HepG2 (cell line): ENCODE data around the gene SIAH2. TPM values are rescaled to one million over a fixed set of nuclear protein-coding genes. Genes with fewer than 3 reads are reported as not detected.

ENCODE experiments used
- AGO2 ChIP-seq: fragments of 200-400 bp; formaldehyde crosslinking; optimal IDR thresholded peaks from 2 replicates; pipeline ENCODE3; 2017; ENCODE audit warnings: mild to moderate bottlenecking, low read depth, low read length, moderate library complexity
- ATF2 ChIP-seq: sonication (generic); formaldehyde crosslinking; IDR thresholded peaks from 2 replicates; pipeline ENCODE4 v1.4.0; 2020; ENCODE audit warnings: missing genetic modification reagents
- ELF4 ChIP-seq: sonication (generic); formaldehyde crosslinking; IDR thresholded peaks from 2 replicates; pipeline ENCODE4 v1.5.0; 2020; ENCODE audit warnings: missing genetic modification reagents, mild to moderate bottlenecking, moderate library complexity, borderline replicate concordance
- HES4 ChIP-seq: sonication (generic); formaldehyde crosslinking; IDR thresholded peaks from 2 replicates; pipeline ENCODE4 v1.9.0; 2021; ENCODE audit warnings: mild to moderate bottlenecking, missing genetic modification reagents, borderline replicate concordance
- HNRNPL ChIP-seq: fragments of 200-400 bp; formaldehyde crosslinking; IDR thresholded peaks from 2 replicates; pipeline ENCODE4 v1.6.1; 2017; ENCODE audit warnings: mild to moderate bottlenecking, low read depth, low read length
- KMT2A ChIP-seq: sonication (generic); formaldehyde crosslinking; IDR thresholded peaks from 2 replicates; pipeline ENCODE4 v1.4.0; 2020; ENCODE audit warnings: missing genetic modification reagents
- MAX ChIP-seq: IDR thresholded peaks from 2 replicates; pipeline ENCODE4 v1.6.1; 2012; ENCODE audit warnings: inconsistent platforms
- NFKB2 ChIP-seq: sonication (generic); formaldehyde crosslinking; IDR thresholded peaks from 2 replicates; pipeline ENCODE4 v1.4.0; 2020; ENCODE audit warnings: missing genetic modification reagents, borderline replicate concordance
- NR2F2 ChIP-seq: IDR thresholded peaks from 2 replicates; pipeline ENCODE4 v1.6.1; 2012; ENCODE audit warnings: low read depth, inconsistent platforms, borderline replicate concordance
- POLR2A ChIP-seq, 2 experiments: IDR thresholded peaks; 2 replicates each; pipeline ENCODE4 v1.6.1; 2011; ENCODE audit warnings: low read depth in 2 of 2, low read length in 2 of 2, mild to moderate bottlenecking in 1 of 2, moderate library complexity in 1 of 2; ENCODE audit not compliant: insufficient read depth in 1 of 2
- RBFOX2 ChIP-seq: fragments of 200-400 bp; formaldehyde crosslinking; IDR thresholded peaks from 2 replicates; pipeline ENCODE4 v1.6.1; 2017; ENCODE audit warnings: low read depth, mild to moderate bottlenecking, low read length
- SIN3A ChIP-seq: IDR thresholded peaks from 2 replicates; pipeline ENCODE4 v1.6.1; 2011; ENCODE audit warnings: low read depth, mild to moderate bottlenecking, control low read depth, low read length, borderline replicate concordance
- TAF1 ChIP-seq: sonication (generic); formaldehyde crosslinking; IDR thresholded peaks from 2 replicates; pipeline ENCODE4 v1.4.0; 2020; ENCODE audit warnings: missing genetic modification reagents
- TCF12 ChIP-seq, 2 experiments: fragments of 450-650 bp in 1 of 2; sonication (generic) in 1 of 2; formaldehyde crosslinking in 1 of 2; IDR thresholded peaks; 2 replicates each; pipeline versions ENCODE4 v1.6.1 to v1.8.0; 2017 to 2022; ENCODE audit warnings: antibody characterized with exemption in 1 of 2, mild to moderate bottlenecking in 1 of 2, missing genetic modification reagents in 1 of 2, moderate library complexity in 1 of 2
- ZFY ChIP-seq: sonication (generic); formaldehyde crosslinking; IDR thresholded peaks from 2 replicates; pipeline ENCODE4 v1.4.0; 2020; ENCODE audit warnings: missing genetic modification reagents
- ZNF256 ChIP-seq: sonication (generic); formaldehyde crosslinking; conservative IDR thresholded peaks from 2 replicates; pipeline ENCODE4 v1.4.0; 2020; ENCODE audit warnings: missing genetic modification reagents
- ZNF329 ChIP-seq: sonication (generic); formaldehyde crosslinking; IDR thresholded peaks from 2 replicates; pipeline ENCODE4 v1.9.0; 2021; ENCODE audit warnings: low read depth, mild to moderate bottlenecking, missing genetic modification reagents
- ZNF33A ChIP-seq: sonication (generic); formaldehyde crosslinking; IDR thresholded peaks from 2 replicates; pipeline ENCODE4 v1.5.1; 2020; ENCODE audit warnings: missing genetic modification reagents, mild to moderate bottlenecking, moderate library complexity, borderline replicate concordance
- ZNF430 ChIP-seq: sonication (generic); formaldehyde crosslinking; IDR thresholded peaks from 2 replicates; pipeline ENCODE4 v1.9.0; 2021; ENCODE audit warnings: mild to moderate bottlenecking, missing genetic modification reagents
- ZNF501 ChIP-seq: sonication (generic); formaldehyde crosslinking; IDR thresholded peaks from 2 replicates; pipeline ENCODE4 v1.5.1; 2020; ENCODE audit warnings: mild to moderate bottlenecking, moderate library complexity, missing genetic modification reagents
- ZNF672 ChIP-seq: sonication (generic); formaldehyde crosslinking; IDR thresholded peaks from 2 replicates; pipeline ENCODE4 v1.8.1; 2022; ENCODE audit warnings: missing genetic modification reagents
- ZNF770 ChIP-seq: sonication (generic); formaldehyde crosslinking; IDR thresholded peaks from 2 replicates; pipeline ENCODE4 v1.5.0; 2020; ENCODE audit warnings: mild to moderate bottlenecking, missing genetic modification reagents
- ZNF891 ChIP-seq: sonication (generic); formaldehyde crosslinking; IDR thresholded peaks from 2 replicates; pipeline ENCODE4 v1.5.0; 2020; ENCODE audit warnings: mild to moderate bottlenecking, missing genetic modification reagents
- polyA plus RNA-seq, 8 experiments: library from polyadenylated mRNA; depleted of rRNA in 3 of 8; stranded (reverse) in 7 of 8; unstranded in 1 of 8; fragments of >200 nt; fragmentation: Illumina TruSeq in 4 of 8; extraction: Trizol in 4 of 8; gene quantifications; 2 replicates each; pipeline versions ENCODE4 v1.2.1 to v1.2.3, GENCODE V29; 2011 to 2016; ENCODE audit warnings: low read depth in 4 of 8, missing spikeins in 1 of 8, mixed read lengths in 1 of 8; ENCODE audit not compliant: insufficient read depth in 1 of 8
- total RNA-seq, 5 experiments: library from RNA; depleted of rRNA; stranded (reverse); fragments of >200 nt; fragmentation: Illumina TruSeq; extraction: Trizol; gene quantifications; 2 replicates each; pipeline ENCODE4 v1.2.3, GENCODE V29; 2016; ENCODE audit warnings: low read depth in 1 of 5
- TF ChIP-seq, protein P1 (sequence below), 2 experiments: sonication (generic) in 1 of 2; formaldehyde crosslinking in 1 of 2; IDR thresholded peaks; 2 replicates each; pipeline versions ENCODE4 v1.4.0 to v1.6.1; 2018 to 2020; ENCODE audit warnings: missing genetic modification reagents in 2 of 2, borderline replicate concordance in 1 of 2, low read depth in 1 of 2, mild to moderate bottlenecking in 1 of 2, missing biosample characterization in 1 of 2

Gene SIAH2
- total and polyA plus RNA-seq, 2 of the 13 experiments (the other 11 are each of a cell fraction or from before 2014, with no cell fraction given), result 71.8 to 117 TPM

DNA sequence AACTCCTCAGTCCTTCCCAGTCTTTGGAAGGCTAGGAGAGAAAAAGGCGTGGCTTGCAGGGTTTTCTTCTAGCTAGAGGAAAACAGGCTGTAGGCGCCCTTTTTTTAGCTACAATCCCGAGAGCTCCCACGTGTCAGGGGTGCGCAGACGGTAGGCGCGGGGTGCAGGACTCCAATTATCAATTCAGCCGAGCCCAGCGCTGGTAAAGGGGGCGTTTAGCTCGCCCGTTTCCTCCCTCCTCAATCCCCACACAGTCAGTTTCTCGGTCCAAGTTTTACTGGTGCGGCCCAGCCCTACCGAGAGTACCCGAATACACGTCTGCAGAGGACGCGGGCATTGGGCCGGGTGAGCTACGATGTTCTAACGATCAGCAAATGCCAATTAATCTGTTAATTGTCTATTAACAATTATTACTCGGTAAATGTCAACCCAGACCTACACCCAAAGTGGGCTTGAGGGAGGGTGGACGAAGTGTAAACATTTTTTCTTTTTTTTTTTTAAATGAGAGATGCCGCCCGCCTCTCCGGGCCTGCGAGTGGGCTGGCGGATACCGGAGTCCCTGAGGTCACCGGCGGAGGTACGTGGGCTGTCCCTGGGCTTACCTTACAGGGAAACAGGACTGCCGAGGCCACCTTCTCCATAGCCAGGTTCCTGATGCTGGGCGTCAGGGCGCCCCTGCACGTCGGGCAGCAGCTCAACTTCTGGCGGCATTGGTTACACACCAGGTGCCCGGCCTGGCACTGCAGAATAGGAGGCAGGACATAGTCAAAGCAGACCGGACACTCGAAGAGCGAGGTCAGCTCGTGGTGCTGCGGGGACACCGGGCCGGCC, 923 bp downstream of the SIAH2 start (continued):
- TF ChIP-seq HES4 (CRISPR knock-in tag), result peak; percentile 32; the same call in 1 of the 2 replicates
- TF ChIP-seq ZNF329, result no peak
- TF ChIP-seq, protein P1, sequence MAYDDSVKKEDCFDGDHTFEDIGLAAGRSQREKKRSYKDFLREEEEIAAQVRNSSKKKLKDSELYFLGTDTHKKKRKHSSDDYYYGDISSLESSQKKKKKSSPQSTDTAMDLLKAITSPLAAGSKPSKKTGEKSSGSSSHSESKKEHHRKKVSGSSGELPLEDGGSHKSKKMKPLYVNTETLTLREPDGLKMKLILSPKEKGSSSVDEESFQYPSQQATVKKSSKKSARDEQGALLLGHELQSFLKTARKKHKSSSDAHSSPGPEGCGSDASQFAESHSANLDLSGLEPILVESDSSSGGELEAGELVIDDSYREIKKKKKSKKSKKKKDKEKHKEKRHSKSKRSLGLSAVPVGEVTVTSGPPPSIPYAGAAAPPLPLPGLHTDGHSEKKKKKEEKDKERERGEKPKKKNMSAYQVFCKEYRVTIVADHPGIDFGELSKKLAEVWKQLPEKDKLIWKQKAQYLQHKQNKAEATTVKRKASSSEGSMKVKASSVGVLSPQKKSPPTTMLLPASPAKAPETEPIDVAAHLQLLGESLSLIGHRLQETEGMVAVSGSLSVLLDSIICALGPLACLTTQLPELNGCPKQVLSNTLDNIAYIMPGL (CRISPR knock-in tag; IDR thresholded peaks at IDR 0.05; ENCODE audit: borderline replicate concordance in 1 of 2, low read depth in 1 of 2), result 0 out of 4 replicates have a peak, but pooled peaks of 1 of the 2 experiments have one; percentile 35
- TF ChIP-seq MAX, result peak; percentile 63
- no peak for TF ChIP-seq ZNF256
- peak; percentile 18 to 35; a peak in 1 of 4 replicates for TF ChIP-seq POLR2A (IDR thresholded peaks at IDR 0.05; ENCODE audit: insufficient read depth in 1 of 2, low read depth in 2 of 2, low read length in 2 of 2)
- TF ChIP-seq ZNF33A (CRISPR knock-in tag), result no peak
- TF ChIP-seq ZNF672 (CRISPR knock-in tag), result no peak
- peak; percentile 17; the same call in 1 of the 2 replicates for TF ChIP-seq HNRNPL
- peak; percentile 57 for TF ChIP-seq AGO2
- TF ChIP-seq ZFY (CRISPR knock-in tag), result no peak
- TF ChIP-seq ATF2 (CRISPR knock-in tag), result peak; percentile 17; the same call in 1 of the 2 replicates
- peak; percentile 46; the same call in 1 of the 2 replicates for TF ChIP-seq TAF1 (CRISPR knock-in tag)
- TF ChIP-seq ELF4 (CRISPR knock-in tag), result no peak
- TF ChIP-seq NFKB2, result no peak
- 0 out of 2 replicates have a peak, but pooled peaks have one; percentile 26 for TF ChIP-seq SIN3A
- 0 out of 2 replicates have a peak, but pooled peaks have one; percentile 15 for TF ChIP-seq ZNF891 (CRISPR knock-in tag)
- peak; percentile 21; the same call in 1 of the 2 replicates for TF ChIP-seq RBFOX2
- TF ChIP-seq KMT2A, result peak; percentile 18; the same call in 1 of the 2 replicates
- no peak for TF ChIP-seq ZNF430 (CRISPR knock-in tag)
- no peak for TF ChIP-seq TCF12 (IDR thresholded peaks at IDR 0.05)
- TF ChIP-seq TCF12 (CRISPR knock-in tag; IDR thresholded peaks at IDR 0.05), result no peak
- peak; percentile 54; the same call in 1 of the 2 replicates for TF ChIP-seq ZNF501 (CRISPR knock-in tag)
- no peak for TF ChIP-seq ZNF770 (CRISPR knock-in tag)
- no peak for TF ChIP-seq NR2F2
